Thyroid gland (tissue), 4 donors: ENCODE measurements around the gene RHOJ. TPM values are rescaled to one million over a fixed set of nuclear protein-coding genes. Genes with fewer than 3 reads are reported as not detected.

Experiments
- DNase-seq, 2 donors: peaks; one replicate each; pipeline ENCODE4 v3.0.0-alpha.2; 2019
- H3K27ac ChIP-seq, 3 donors: fragments of 200-600 bp; sonication (generic); 1 replicate in 2 of 3; 2 replicates in 1 of 3; pipeline ENCODE4 v1.5.1; 2016 to 2019; ENCODE audit warnings: mild to moderate bottlenecking in 1 of 3, moderate library complexity in 1 of 3
- H3K27me3 ChIP-seq: fragments of 200-600 bp; sonication (generic); one replicate; pipeline ENCODE4 v1.5.1; 2019
- H3K36me3 ChIP-seq, 2 donors: fragments of 200-600 bp; sonication (generic); one replicate each; pipeline ENCODE4 v1.5.1; 2016 to 2019
- H3K4me1 ChIP-seq, 2 donors: fragments of 200-600 bp; sonication (generic); one replicate each; pipeline ENCODE4 v1.5.1; 2017 to 2019
- H3K4me3 ChIP-seq, 3 donors: fragments of 200-600 bp; sonication (generic); replicated peaks in 1 of 3; 1 replicate in 2 of 3; 2 replicates in 1 of 3; pipeline ENCODE4 v1.5.1; 2016; ENCODE audit warnings: mild to moderate bottlenecking in 1 of 3
- H3K9me3 ChIP-seq: fragments of 200-600 bp; sonication (generic); one replicate; pipeline ENCODE4 v1.5.1; 2017
- POLR2A ChIP-seq, 2 donors: fragments of 450-650 bp; IDR thresholded peaks; one replicate each; pipeline ENCODE4 v1.6.1; 2017; ENCODE audit warnings: antibody characterized with exemption in 2 of 2, mild to moderate bottlenecking in 2 of 2, moderate library complexity in 1 of 2
- WGBS, 2 donors: methylation state at CpG; one replicate each; pipeline ENCODE4 v1.1.5; 2017; 5-methylcytosine and 5-hydroxymethylcytosine counted together
- intact Hi-C: fragments of 100-400 bp; cut with DNase I; formaldehyde crosslinking; loops from one replicate; pipeline ENCODE4 v1.15.1; 2023
- total RNA-seq, 4 donors: library from RNA; depleted of rRNA; stranded (reverse); fragments of >200 nt; gene quantifications; one replicate each; pipeline ENCODE4 v1.2.3, GENCODE V29; 2016
- TF ChIP-seq, protein P1 (sequence below), 6 experiments: fragments of 200-600 bp in 3 of 6; fragments of 450-650 bp in 3 of 6; sonication (generic) in 3 of 6; IDR thresholded peaks; one replicate each; pipeline ENCODE4 v1.5.1; 2016 to 2019; ENCODE audit warnings: antibody characterized with exemption in 6 of 6, mild to moderate bottlenecking in 2 of 6, inconsistent platforms in 1 of 6, moderate library complexity in 1 of 6

Gene RHOJ
- total RNA-seq, 4 donors from 2014 or later = 10.3 to 23.0 (median 15.4) TPM

DNA sequence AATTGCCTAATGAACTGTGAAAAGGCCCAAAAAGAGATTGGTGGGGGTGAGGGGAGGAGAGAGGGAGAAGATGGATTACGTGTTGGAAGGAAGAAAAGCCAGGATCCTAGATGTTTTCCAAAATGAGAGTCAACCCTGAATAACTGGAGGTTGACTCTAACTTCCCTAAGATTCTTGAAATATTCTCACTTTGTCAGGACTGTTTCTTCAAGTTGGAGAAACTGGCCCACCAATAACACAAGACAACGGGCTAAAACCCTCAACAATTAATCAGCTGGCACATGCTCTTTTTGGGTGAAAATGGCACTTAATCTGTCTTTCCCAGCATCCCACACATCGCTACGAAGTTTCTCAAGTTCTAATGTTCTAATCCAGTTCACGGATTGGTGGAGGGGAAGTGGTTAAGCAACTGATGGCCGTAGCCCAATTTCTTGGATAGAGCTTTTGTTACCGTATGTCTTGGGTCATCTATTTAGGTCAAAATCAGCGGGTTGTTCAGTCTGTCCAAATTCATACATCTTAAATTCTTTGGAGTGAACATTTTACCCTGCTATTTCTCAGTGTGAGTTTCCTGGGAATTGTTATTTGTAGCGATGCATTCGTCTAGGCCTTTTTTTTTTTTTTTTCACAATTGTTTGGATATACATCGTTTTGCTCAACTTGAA, 65.5 kb downstream of the RHOJ start:
- no peaks in the 10 kb centered on the region for H3K27me3 ChIP-seq
- no peaks in the 10 kb centered on the region for H3K4me1 ChIP-seq
- no peaks in the 10 kb centered on the region for H3K36me3 ChIP-seq
- no peak for DNase-seq
- TF ChIP-seq, protein P1, sequence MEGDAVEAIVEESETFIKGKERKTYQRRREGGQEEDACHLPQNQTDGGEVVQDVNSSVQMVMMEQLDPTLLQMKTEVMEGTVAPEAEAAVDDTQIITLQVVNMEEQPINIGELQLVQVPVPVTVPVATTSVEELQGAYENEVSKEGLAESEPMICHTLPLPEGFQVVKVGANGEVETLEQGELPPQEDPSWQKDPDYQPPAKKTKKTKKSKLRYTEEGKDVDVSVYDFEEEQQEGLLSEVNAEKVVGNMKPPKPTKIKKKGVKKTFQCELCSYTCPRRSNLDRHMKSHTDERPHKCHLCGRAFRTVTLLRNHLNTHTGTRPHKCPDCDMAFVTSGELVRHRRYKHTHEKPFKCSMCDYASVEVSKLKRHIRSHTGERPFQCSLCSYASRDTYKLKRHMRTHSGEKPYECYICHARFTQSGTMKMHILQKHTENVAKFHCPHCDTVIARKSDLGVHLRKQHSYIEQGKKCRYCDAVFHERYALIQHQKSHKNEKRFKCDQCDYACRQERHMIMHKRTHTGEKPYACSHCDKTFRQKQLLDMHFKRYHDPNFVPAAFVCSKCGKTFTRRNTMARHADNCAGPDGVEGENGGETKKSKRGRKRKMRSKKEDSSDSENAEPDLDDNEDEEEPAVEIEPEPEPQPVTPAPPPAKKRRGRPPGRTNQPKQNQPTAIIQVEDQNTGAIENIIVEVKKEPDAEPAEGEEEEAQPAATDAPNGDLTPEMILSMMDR (IDR thresholded peaks at IDR 0.05) = no peak
- no peak for TF ChIP-seq POLR2A (IDR thresholded peaks at IDR 0.05)
- intact Hi-C loops = no loop called here
- 85 to 88% methylated on average over 11 of the region's 11 CpGs for WGBS, 2 donors
- no peaks in the 10 kb centered on the region for H3K9me3 ChIP-seq
- H3K4me3 ChIP-seq = no peak overlapping the region
- no peak overlapping the region for H3K27ac ChIP-seq

DNA sequence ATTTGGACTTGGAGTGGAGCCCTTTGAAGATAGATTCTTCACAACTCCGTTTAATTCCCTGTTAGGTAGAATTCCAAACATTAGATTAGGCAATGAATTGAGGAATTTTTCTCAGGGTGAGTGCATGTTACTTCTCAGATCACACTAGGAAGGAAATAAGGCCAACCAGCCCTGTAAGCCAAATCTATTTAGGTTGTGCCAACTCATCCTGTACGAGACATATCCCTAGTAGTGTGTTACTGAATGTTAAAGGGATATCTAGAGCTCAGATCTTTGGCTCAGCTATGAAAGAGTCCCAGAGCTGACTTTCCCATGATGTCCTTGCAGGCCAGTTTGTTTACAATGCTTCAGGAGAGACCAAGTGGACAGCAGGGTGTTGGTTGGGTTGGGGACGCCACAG, 68.9 kb downstream of the RHOJ start:
- no peaks in the 10 kb centered on the region for H3K36me3 ChIP-seq
- intact Hi-C loops = no loop called here
- no peaks in the 10 kb centered on the region for H3K4me1 ChIP-seq
- TF ChIP-seq, protein P1 (IDR thresholded peaks at IDR 0.05) = no peak
- no peak for TF ChIP-seq POLR2A (IDR thresholded peaks at IDR 0.05)
- H3K27me3 ChIP-seq = no peaks in the 10 kb centered on the region
- no peak overlapping the region for H3K4me3 ChIP-seq
- DNase-seq = no peak
- no peak overlapping the region for H3K27ac ChIP-seq
- H3K9me3 ChIP-seq = no peaks in the 10 kb centered on the region
- 55 to 66% methylated on average over 2 to 3 of the region's 3 CpGs for WGBS, 2 donors

DNA sequence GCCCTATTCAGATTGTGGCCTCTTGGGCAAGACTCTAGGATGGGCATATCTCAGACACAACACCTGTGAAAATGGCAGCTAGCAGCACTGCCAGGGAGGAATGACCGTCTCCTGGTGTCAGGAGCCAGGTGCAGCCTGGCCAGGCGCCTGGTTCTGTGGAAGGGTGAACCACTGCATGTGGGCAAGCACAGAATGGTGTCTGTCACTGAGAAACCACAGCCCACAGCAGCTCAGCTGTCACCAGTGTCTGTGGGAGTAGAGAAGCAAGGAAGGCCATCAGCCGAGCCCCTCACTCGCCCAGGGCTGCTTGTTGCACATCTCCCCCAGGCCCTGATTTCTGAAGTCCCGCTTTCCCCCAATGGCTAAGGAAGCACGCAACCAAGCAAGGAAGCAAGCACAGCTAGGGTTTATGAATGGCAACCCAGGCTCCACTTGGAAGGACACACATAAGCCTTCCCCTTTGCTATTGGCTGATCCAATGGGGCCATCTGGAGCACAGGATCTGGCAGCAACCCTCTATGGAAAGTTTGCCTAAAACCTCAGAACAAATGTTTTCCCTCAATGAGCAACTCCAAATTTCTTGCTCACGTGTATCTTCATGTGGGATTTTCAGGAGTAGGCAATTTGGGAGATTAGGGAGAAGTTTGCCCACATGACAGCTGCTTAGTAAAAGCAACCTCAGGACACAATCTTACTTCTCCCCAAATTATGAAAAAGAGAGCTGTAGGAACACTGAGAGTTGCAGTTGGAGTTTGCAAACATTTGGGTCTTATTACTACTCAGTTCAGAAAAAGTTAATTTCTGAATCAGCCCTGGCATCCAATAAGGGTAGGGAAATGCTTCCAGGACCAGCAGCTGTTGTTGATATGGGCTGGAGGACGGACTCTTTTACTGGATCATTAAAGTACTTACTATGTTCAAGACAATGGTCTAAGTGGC, 69.7 kb downstream of the RHOJ start:
- TF ChIP-seq, protein P1 (IDR thresholded peaks at IDR 0.05) = no peak
- no peak for TF ChIP-seq POLR2A (IDR thresholded peaks at IDR 0.05)
- 79 to 83% methylated on average over 3 to 8 of the region's 8 CpGs for WGBS, 2 donors
- no peaks in the 10 kb centered on the region for H3K27me3 ChIP-seq
- intact Hi-C loops = no loop called here
- H3K4me1 ChIP-seq = no peaks in the 10 kb centered on the region
- H3K27ac ChIP-seq = no peak overlapping the region
- H3K4me3 ChIP-seq = no peak overlapping the region
- no peaks in the 10 kb centered on the region for H3K9me3 ChIP-seq
- no peak for DNase-seq
- no peaks in the 10 kb centered on the region for H3K36me3 ChIP-seq

DNA sequence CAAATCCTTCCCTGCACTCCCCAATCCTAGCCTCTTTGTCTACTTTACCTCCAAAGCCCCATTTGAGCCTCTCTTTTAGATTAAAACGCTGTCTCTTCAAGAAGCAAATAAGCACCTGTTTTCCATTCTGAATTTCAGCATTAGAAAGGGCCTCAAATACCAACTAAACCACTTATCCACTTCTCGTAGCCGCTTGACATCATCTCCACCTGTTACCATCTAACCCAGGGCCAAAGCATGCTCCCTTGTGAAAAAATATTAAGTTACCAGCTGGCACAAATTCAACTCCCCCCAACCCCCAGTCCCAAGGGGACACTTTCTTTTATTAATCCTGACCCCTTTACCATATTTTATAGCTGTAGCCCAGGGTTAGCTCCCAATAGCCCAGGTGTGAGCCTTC, 71.4 kb downstream of the RHOJ start:
- no peaks in the 10 kb centered on the region for H3K27me3 ChIP-seq
- H3K9me3 ChIP-seq = no peaks in the 10 kb centered on the region
- H3K4me3 ChIP-seq = no peak overlapping the region
- no peaks in the 10 kb centered on the region for H3K4me1 ChIP-seq
- intact Hi-C loops = loop anchor here (5.0 kb wide), 2 partner anchors 98 to 1113 kb away; no protein-coding TSS in a partner anchor
- H3K36me3 ChIP-seq = no peaks in the 10 kb centered on the region
- no peak overlapping the region for H3K27ac ChIP-seq
- 75 to 77% methylated on average over 3 of the region's 3 CpGs for WGBS, 2 donors
- no peak for DNase-seq
- no peak for TF ChIP-seq POLR2A (IDR thresholded peaks at IDR 0.05)
- TF ChIP-seq, protein P1 (IDR thresholded peaks at IDR 0.05) = no peak

DNA sequence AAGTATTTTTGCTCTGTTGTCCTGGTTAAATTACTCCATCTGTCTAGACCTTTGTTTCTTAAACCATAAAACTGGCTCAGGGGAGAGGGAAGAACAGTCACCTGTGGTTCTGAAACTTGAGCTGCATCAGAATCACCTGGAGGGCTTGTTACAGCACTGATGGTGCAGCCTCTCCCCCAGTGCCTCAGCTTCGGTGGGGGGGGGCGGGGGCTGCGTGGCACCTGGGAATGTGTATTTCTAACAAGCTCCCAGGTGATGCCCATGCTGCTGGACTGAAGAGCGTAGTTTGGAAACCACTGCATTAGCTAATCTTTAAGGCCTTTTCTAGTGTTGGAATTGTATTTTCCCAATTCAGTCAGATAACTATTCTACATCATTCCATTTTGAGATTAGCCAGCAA, 71.8 kb downstream of the RHOJ start:
- no peak overlapping the region for H3K27ac ChIP-seq
- intact Hi-C loops = loop anchor here (5.0 kb wide), 2 partner anchors 99 to 1114 kb away; no protein-coding TSS in a partner anchor
- TF ChIP-seq, protein P1 (IDR thresholded peaks at IDR 0.05) = no peak
- TF ChIP-seq POLR2A (IDR thresholded peaks at IDR 0.05) = no peak

More for the DNA sequence above, 71.8 kb downstream of the RHOJ start:
- Histone ChIP-seq H3K36me3 (no peaks in the 10 kb centered on the region), H3K27me3 (no peaks in the 10 kb centered on the region), H3K9me3 (no peaks in the 10 kb centered on the region), H3K4me1 (no peaks in the 10 kb centered on the region), H3K4me3 (no peak overlapping the region)
- no peak for DNase-seq
- 71 to 78% methylated on average over 4 of the region's 4 CpGs for WGBS, 2 donors
